Measurements from ENCODE around the gene DNM1.

Gene DNM1

DNA sequence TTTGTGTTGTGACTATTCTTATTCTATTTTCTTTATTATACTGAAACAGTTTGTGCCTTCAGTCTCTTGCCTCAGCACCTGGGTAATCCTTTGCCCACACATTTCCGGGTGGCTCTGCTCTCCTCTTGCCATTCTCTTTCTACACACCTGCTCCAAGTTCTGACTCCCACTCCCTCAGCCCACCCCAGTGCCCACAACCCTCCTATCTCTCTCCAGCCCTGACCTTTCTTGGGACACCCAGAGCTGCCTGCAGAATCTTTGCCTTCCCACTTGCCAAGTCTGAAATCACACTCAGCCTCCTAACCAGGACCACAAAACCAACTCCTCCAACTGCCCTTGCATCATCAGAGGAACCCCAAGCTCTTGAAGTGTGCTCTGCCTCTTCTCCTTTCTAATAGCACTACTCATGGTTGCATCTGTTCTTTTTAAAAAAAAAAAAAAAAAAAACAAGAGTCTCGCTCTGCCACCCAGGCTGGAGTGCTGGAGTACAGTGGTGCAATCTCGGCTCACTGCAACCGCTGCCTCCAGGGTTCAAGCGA, 77.0 kb downstream of the DNM1 start:
- no peak for DNase-seq

DNA sequence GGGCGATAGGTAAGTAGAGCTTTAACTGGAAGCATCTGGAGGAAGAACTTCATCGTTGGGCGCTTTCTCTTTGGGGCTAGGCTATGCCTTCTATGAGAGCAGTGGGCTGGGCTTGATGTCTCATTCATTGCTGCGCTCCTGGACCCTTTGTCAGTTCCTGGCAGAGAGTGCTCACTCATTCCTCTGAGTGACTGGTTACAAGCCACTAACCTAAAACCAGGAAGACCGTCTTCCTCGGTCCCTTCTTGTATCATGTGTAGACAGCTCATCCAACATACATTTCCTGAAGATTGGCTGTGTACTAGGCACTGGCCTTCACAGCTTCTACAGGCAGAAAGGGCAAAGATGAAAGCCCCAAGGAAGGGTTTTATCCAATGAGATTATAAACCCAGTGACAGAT, 79.3 kb downstream of the DNM1 start:
- no peak for DNase-seq

GRCh38 chr9:128285033-128285784, 82.0 kb downstream of the DNM1 start:
- no peak for DNase-seq

- DNase-seq = no peak
Measured at GRCh38 chr9:128286440-128286839, 83.3 kb downstream of the DNM1 start.

- DNase-seq = no peak
Measured at GRCh38 chr9:128288273-128289004, 85.3 kb downstream of the DNM1 start.

GRCh38 chr9:128292009-128292408, 88.8 kb downstream of the DNM1 start:
- no peak for DNase-seq

- DNase-seq = no peak
Measured at GRCh38 chr9:128293091-128293490, 89.9 kb downstream of the DNM1 start.

DNA sequence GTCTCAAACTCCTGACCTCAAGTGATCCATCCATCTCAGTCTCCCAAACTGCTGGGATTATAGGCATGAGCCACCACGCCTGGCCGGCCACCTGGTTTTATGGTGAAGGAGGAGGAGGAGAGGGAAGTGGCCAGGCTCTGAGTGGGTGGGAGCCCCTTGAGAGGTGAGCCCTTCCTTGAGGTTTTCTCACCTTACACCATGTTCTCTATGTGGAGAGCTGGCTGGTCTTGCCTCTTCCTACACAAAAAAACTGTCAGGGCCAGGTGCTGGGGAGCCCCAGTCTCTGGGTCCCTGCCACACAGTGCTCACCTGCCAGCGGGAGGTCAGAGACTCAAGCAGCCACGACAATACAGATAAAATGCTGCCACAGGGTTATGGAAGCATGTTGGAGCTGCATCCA, 91.0 kb downstream of the DNM1 start:
- DNase-seq = no peak

GRCh38 chr9:128296340-128297220, 93.4 kb downstream of the DNM1 start:
- DNase-seq = no peak

- no peak for DNase-seq
Measured at GRCh38 chr9:128297221-128297773, 94.1 kb downstream of the DNM1 start.

DNA sequence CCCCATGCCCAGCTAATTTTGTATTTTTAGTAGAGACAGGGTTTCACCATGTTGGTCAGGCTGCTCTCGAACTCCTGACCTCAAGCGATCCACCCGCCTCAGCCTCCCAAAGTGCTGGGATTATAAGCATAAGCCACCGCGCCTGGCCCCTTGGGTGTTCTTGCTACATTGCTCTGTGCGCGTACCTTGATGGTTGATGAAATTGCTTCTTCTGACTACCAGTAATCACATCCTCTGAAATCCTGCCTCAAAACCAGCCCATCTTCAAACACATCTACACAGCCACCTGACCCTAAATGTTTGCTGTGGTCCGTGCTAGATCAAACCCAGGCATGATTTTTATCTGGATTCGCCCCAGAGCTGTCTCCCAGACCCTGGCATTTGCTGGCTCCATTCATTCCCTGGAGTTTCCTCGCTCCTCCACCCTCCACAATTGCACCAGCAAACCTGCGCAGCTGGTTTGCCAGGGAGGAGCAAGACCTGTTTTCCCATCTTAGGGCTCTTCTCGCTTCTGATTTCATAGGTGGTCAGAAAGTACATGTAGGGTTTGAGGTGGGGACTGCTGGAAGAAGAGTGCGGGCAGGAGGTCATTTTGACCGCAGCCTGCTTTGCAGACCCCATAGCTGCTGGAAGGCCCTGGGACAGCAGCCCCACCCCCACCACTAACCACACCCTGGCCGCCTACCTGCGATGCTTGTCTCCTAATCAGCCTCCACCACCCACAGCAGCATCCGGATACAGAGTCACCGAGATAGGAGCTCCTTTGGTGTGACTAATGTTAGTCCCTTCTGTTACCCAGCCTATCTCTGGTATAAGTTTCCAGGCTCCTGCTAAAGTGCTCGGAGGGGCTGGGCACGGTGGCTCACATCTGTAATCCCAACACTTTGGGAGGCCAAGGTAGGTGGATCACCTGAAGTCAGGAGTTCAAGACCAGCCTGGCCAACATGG, 95.6 kb downstream of the DNM1 start:
- no peak for DNase-seq

DNA sequence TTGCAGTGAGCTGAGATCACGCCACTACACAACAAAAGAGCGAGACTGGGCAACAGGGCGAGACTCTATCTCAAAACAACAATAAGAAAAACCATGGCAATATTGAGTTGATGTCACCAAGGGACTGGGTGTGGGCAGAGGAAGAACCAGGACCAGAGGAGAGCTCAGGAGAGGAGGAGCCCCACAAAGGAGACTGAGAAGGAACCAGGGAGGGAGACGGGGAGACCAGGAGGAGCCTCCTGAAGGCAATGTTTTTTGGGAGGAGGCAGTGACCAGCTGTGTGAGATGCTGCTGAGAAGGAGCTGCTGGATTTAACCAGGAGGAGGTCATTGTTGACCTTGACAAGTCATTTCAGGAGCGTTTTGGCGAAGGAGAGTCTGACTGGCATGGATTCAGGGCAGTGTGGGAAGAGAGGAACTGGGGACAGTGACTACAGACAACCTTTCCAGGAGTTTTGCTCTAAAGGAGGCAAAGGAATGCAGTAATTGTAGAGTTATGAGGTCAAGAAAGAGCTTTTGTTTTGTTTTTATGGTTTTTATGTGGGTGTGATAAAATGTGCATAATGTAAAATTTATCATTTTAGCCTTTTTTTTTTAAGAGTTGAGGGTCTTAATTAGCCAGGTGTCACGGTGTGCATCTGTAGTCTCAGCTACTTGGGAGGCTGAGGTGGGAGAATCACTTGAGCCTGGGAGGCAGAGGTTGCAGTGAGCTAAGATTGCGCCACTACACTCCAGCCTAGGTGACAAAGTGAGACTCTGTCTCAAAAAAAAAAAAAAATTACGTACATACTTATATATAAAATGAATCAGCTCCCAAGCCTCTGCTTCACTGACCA, 101.2 kb downstream of the DNM1 start:
- no peak for DNase-seq
